Hippocampal formation (tissue), 2 donors: ENCODE data around the gene SDC3.
A peak's percentile ranks its signal among the peaks of the same experiment; 100 is the strongest.

Source experiments
- DNase-seq, 2 donors: peaks; one replicate each; lab custom pipeline; 2025; lab: John Stamatoyannopoulos, UW

The SDC3 gene

DNA sequence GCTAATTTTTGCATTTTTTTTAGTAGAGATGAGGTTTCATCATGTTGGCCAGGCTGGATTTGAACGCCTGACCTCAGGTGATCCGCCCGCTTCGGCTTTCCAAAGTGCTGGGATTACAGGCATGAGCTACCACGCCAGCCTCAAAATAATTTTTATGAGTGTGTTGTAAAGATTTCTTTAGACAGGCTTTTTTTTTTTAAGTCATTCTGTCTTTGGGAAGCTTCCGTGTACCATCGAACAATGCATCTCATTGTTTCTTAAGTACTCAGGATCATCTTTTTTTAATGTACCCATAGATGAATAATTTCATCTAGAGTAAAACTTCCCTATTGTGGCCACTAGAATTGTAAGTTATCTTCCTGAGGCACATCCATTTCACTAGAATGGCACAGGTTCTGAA is 19.6 kb upstream of the SDC3 start:
- DNase-seq, result no peak

DNA sequence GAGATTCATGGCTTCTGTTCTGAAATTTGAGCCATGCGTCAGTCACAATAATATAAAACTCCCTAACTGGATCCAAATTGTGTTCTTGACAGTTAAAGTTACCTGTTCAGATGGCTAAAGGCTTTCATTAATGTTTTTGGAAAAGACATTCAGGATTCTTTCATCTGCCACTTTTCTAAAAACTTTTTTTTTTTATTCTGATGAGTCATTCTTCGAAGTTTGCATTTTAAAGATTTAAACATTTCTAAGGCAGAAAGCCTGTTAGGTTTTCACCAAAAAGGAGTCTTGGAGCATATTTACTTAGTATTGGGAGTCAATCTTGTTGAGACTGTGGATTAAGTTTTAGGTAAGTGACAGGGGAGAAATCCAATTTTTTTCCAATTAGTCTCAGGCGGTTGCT is 18.9 kb upstream of the SDC3 start:
- no peak for DNase-seq

DNA sequence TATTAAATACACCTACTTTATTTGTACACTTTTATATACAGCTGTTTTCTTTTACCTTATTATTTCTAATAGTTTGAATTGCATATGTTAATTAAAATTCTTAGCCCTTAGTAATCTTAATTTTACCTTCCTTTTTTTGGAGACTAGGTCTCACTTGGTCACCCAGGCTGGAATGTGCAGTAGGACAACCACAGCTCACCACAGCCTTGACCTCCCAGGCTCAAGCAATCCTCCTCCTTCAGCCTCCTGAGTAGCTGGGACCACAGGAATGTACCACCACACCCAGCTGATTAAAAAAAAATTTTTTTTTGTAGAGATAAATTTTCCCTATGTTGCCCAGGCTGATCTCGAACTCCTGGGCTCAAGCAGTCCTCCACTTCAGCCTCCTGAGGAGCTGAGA is 15.0 kb upstream of the SDC3 start:
- no peak for DNase-seq

DNA sequence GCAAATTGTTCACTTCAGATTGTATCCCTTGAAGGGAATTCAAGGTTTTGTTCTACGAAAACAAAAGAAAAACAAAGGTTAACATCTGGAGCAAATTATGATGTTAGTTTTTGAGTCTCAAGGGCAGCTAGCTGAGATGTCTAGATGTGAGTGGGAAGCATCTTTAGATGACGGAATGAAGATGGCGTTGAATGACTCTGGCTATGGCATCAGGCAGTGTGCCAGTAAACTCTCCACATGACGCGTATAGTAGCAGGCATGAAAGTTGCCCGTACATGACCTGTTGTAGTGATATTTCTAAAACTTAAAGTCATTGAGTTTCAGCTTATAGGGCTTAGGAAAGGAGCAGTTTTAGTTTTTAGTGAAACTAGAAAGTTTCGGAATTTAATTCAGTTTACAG is 12.3 kb upstream of the SDC3 start:
- no peak for DNase-seq

DNA sequence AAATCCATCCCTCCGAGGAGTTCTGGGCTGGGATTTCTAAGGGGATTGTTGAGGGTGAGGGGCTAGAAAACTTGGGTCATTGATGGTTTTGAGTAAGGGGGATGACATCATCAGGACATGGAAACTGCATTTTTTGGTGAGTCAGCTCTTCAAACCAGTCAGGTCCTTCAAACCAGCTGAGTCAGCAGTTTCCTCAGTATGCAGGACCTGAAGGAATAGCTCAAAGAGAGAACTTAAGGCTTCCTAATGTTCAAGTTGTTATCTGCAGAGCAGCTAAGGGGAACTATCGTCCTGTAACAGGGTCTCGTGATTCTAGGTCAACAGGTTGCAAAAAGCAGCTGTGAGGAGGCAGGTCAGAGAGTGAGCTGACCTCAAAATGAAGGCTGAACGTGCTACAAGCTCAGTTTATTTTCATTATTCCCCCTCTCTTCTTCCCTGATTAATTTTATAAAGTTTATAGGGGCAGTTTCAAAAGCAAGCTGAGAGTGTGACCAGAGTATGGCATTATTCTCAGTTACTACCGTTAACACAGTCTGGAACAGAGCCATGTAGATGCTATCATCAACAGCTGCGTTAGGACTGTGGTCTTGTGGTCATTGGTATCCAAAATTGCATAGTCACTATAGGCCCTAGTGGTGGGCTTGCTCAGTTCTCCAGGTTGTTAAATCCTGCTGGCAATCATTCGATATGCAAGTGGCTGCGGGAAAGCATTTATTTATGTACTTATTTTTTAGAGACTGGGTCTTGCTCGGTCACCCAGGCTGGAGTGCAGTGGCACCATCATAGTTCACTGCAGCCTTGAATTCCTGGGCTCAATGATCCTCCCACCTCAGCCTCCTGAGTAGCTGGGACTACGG is 10.7 kb upstream of the SDC3 start:
- no peak for DNase-seq

DNA sequence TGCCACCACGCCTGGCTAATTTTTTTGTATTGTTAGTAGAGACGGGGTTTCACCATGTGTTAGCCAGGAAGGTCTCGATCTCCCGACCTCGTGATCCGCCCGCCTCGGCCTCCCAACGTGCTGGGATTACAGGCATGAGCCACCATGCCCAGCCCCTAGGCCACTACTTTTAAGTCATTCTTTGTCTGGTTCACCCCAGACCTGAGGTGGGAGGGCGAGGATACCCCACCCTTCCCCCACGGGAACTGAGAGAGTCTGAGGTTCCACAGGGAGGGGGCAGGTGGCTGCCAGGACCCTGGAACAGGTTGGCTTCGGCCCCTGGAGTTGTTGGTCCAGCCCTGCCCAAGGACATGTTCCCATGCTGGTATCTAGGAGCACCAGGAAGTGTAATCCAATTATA is 7.7 kb upstream of the SDC3 start:
- DNase-seq, result no peak

DNA sequence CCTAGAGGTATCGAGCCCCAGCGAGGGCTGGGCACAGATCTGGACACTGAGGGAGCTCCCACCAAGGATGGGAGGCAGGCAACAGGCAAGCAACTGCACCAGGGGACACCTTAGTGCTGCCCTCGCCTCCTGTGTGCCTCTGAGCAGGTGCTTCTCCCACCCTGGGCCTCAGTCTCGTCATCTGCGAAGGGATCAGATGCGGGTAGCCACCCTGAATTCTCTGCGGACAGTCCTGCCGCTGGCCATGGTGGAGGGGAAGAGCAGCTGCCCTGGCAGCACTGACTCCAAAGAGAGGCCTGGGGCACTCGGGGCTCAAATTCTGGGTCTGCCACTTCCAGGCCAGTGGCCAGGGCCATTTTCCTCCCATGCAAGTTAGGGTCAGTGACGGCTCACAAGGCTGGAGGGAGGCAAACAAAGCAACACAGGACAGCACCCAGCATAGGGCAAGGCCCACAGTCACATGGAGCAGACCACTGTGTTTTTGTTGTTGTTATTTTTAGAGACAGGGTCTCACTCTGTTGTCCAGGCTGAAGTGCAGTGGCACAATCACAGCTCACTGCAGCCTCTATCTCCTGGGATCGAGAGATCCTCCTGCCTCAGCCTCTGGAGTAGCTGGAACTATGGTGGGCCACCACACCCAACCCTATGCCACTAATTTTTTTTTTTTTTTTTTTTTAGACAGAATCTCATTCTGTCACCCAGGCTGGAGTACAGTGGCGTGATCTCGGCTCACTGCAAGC is 7.1 kb upstream of the SDC3 start:
- DNase-seq, result no peak

DNA sequence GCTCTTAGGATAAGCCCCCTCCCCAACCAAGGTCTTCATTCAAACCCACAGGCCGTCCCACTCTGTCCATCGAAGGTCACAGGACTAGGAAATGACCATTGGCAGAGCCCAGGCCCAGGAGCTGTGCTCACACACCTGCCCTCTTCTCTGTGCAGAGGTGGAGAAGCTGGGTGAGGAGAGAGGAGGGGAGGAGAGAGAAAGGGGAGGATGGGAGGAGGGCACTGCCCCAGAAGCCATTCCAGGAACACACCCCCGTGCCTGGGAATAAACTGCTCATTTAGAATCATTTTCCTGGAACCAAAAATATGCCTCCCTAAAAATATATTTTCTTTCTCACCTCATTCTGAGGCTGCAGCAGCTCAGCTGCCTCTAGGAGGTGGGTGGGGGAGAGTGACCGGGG is 6.4 kb upstream of the SDC3 start:
- no peak for DNase-seq

DNA sequence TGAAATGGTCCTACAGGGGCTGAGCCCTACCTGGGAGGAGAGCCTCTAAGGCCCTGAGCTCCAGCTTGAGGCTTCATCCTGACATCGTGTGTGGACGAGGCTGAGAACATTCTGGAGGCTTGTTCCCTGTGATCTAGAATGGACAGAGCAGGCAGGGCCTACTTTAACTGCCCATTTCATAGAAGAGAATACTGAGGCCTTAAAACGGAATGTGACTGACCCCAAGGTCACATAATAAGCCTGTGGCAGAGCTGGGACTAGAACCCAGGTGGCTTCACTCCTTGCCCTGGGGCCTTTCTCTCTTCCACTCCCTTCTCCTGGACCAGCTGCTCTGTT is 6.0 kb upstream of the SDC3 start:
- no peak for DNase-seq

DNA sequence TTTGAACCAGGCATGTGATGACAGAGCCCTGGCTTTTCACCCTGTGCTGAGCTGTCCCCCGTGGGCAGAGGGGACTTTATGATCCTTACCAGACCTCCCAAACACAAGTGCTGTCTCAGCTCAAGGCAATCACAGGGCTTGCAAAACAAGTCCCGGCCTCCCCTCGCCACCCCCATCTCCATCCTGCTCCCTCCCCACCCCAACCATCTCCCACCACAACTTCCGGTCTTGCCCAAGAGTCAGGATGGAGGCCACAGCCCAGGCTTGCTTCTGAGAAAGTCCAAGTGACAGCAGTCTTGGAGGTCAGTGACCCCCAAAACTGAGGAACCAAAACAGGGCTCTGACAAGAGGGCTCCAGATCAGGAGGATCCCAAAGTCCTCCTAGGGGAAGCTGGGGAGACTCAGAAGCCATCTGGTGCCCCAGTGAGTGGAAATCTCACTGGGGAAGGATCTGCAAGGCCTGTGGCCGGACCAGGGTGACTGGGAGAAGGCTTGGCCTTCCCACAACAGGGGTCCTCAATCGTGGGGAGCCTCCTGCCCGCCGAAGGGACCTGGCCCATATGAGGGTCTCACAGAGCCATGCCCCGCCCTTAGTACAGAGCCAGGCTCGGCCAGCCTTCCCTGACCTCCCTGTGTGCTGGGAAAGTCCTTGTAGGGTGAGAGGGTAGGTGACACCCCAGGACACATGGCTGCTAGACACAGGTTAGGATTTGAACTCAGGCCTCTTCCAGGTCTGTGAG is 4.5 kb upstream of the SDC3 start:
- peak in 1 of 2 donors; percentile 46 for DNase-seq

DNA sequence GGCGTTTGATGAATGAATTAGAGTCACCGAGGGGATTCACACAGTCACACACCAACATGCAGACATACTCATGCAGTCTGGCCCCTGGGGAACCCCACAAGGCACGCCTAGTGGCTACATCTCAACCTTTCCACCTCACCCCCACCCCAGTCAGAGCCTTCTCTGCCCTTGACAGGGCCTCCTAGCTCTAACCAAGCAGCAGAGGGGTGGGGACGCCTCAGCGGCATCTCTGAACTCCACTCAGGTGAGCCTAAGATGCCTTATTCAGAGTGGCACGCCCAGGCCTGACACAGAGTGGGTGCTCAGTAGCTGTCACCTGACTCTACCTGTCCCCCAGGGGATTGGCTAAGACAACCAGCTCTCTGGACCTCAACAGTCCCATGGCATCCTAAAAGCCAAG is 3.7 kb upstream of the SDC3 start:
- DNase-seq, result no peak

DNA sequence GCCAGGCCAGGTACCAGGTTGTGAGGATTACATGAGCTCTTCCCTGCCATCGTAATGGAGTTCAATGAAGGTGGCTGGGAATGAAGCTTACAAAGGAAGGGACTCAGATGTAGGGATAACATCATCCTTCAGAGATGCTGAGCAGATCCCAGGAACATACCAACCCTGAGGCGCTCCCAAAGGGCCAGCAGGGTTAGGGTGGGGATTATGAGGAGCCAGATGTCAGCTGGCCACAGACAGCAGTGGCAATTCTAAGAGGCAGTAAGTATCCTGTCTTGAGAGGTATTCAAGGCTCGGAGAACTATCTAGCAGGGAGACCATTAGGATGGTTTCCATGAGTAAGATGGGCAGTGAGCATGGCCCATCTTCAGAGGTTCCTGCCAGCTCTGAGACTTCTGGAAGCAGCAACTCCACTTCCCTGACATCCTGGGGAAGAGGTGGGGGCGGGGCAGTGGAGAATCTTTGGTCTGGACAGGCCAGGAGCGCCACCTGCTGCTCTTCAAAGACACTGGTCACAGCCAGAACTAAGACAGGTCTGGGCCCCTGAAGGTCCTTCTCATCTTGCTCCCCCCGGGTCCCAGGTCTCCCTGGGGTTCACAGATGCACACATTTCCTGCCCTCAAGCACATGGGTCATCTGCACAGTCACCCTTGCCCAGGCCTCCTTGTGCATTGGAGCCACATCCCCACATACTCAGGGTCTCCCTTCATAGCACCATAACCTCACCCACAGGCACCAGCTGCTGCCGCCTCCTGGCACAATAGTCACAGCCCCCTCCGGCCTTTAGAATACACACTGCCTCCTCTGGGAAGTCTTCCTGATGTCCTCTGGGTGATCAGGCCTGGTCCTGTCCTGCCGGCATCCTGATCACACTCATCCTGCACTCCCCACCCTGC is 2.7 kb upstream of the SDC3 start:
- peak; percentile 78 to 80 for DNase-seq

DNA sequence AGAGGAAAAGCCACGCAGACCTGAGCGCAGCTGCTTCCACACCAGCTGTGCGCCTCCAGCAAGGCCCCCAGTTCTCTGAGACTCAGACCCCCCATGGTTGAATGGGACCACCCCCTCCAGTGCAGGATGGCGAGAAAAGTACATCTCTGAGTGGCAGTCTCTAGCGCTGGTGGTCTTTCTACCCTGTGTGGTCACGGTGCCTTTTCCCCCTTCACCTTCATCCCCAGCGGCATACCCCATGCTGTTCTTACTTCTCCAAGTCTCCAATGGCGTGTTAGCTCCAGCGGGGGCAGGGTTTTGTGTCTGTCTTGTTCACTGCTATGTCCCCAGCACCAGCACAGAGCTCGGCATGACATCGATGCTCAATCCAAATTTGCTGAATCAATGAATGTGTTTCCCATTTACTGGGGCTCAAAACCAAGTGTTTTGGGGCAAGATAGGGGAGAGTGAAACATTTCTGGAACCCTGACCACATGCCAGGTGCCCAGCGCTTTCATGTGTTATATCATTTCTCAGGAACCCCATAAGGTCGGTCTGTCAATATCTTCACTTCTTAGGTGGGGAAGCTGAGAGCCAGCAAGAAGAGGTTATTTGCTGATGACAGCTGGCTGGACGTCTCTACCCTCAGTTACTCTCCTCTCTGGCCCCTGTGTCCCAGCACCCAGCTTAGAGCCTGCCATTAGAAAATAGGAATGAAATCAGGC is 959 bp upstream of the SDC3 start:
- DNase-seq, result no peak

DNA sequence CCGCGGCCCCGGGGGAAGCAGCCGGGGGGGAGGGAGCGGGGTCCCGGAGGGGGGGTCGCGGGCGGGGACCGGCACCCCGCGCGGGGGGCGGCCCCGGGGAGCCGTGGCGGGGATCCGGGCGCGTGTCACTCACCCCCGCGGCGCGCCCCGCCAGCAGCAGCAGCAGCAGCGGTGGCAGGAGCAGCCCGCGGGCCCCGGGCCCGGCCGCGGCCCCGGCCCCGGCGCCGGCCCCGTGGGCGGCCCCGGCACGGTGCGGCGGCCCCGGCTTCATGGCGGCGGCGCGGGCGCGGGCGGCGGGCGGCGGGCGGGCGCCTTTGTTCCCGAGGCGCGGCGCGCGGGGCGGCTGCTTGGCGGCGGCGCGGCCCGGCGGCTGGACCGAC is 252 bp downstream of the SDC3 start:
- no peak for DNase-seq

DNA sequence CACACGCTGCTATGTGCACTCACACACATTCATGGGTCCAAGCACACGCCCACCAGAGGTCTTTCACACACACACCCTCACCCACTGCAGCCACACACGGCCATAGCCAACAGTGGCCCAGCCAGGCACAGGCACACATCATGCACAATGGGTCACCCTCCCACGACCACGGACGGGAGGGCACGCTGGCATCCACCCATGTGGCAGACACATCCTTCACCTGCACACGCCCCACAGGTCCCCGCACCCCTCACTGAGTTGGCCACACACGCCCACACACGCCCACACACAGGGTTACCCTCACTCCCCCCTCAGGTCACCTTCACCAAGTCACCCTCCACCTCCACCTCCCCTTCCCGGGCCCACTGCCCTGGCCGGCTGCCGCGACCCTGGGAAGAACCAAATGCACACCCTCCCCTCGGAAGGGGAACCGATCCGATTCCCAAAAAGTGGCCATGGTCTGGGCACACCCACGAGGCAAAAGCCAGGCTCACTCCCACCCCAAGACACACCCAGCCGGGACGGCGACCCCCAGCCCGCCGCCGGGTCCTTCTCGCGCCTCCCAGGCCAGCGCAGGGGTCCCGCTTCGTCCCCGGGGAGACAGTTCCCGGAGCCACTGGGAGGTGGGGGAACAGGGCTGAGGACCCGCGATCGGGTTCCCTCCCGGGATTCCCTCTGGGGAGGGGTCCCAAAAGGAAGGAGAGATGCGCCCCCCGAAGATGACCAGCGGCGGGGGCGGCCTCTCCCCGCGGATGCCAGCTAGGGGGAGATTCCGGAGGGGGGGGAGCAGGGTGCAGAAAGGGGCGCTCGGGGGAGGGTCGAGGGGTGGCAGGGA is 860 bp downstream of the SDC3 start:
- no peak for DNase-seq

DNA sequence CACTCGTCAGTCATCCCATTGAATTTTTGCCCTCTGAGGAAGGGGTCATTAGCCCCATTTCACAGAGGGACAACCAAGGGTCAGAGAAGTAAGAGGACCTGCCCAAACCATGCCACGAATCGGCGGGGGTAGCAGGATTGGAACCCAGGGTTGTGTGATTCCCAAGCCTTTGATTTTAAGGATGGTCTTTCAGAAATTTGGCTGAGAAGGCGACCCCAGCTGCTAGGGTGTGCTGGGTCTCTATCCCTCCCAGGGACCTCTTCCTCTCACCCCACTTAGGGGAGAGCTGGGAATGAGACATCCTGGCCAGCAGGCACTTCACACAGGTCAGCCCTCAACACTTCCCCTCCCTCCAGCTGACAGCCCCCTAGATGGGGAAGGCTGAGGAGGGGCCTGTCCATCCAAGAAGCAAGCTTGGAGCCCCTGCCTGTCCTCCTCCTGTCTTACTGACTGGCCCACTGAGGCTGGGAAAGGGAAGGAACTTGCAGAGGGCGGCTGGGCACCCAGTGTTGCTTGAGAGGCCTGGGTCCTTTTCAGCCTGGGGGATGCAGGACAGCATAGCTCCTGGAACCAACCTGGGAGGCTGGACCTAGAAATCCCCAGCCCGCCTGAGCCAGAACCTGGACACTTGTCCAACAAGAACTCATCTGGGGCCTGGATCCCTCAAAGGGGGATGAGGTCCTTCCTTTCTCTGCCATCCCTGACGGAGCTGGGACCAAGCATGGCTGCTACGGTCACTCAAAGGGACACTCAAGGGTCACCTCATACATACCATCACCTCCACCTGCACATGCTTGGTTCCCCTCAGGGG is 1.7 kb downstream of the SDC3 start:
- no peak for DNase-seq

DNA sequence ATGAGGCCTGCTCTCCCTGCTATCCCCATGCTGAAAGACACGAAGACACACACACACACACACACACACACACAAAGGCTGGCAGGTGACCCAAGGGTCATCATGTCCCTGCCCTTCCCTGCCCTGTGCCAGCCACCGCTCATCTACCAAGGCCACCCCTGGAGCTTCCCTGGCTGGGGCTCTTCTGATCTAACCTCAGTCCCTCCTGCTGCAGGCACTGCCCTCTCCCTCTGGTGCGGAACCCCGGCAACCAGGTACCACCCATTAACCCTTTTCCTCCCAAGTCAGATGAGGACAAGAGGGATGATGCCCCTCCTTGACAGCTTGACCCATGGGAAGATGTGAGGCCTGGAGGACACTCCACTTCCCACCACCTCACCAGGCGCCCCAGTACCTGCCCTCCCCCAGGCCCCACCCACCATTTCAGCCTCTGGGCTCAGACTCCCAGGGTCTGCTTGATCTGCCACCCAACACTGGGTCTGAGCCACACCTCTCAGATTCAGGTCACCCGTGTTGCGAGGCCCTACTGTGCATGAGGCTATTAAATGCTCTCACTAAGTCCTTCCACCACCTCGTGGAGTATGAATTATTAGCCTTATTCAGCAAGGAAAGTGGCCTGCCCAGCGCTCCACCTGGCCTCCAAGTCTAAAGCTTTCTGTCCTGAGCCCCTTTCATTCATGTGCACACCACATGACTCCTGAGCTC is 2.5 kb downstream of the SDC3 start:
- DNase-seq, result no peak

DNA sequence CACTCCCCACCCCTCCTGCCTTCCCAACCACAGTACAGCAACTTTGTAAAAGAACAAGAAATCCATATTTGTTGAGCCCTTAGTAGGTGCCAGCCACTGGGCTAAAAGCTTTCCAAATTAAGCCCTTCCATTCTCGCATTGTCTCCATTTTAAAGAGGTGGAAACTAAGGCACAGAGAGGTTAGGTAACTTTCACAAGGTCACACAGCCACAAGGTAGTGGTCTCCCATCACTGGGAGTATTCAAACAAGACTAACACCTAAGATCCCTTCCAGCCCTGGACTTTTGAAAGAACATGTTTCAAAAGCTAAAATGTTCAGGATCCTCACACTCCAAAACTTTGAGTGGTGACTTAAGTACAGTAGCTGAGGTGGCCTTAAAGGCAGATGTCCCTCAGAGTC is 3.2 kb downstream of the SDC3 start:
- no peak for DNase-seq

DNA sequence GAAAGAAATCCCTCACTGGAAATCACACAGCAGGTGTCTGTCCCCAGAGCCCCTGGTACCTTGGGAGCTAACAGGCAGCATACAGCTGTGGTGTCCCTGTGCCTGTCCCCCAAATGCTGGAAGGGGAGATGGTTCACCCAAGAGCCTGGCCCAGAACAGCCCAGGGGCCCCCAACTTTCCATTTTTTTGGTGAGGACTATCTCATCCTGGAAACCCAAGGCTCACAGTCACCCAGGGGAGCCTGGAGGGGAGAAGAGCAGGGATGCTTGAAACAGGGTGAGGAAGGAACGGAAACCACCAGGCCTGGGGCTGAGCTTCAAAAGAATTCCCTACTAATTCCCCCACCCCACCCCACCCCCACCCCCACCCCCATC is 3.6 kb downstream of the SDC3 start:
- DNase-seq, result no peak
